Naive thymus-derived CD4-positive, alpha-beta T cell (primary cell): ENCODE results near the gene GUCY2C. TPM values are rescaled to one million over a fixed set of nuclear protein-coding genes. Genes with fewer than 3 reads are reported as not detected.

Experiments
- ATAC-seq: fragments of 150-1000 bp; cut with Tn5 transposase; 2 replicates; pipeline ENCODE4 v1.10.0; 2021; ENCODE audit warnings: mild to moderate bottlenecking, moderate library complexity
- CTCF ChIA-PET: fragments of 350-600 bp; sonication (Branson Sonifier 250); formaldehyde crosslinking; loops from one replicate; lab custom pipeline; 2021; ENCODE audit warnings: antibody characterized with exemption; lab: Charles Lee
- POLR2A ChIA-PET: fragments of 350-600 bp; sonication (Branson Sonifier 250); formaldehyde crosslinking; loops from one replicate; lab custom pipeline; 2021; ENCODE audit warnings: antibody characterized with exemption, inconsistent platforms; lab: Charles Lee
- DNase-seq, 9 donors: peaks; one replicate each; pipeline versions ENCODE4 v3.0.0 to v3.0.0-alpha.2; 2020 to 2022; ENCODE audit warnings: mixed read lengths in 1 of 9
- H3K27ac ChIP-seq: one replicate; pipeline ENCODE4 v1.7.0; 2013; ENCODE audit warnings: mild to moderate bottlenecking, low read depth, low read length, moderate library complexity
- H3K27me3 ChIP-seq, 2 donors: one replicate each; pipeline ENCODE4 v1.7.0; 2013; ENCODE audit warnings: low read length in 2 of 2, mild to moderate bottlenecking in 2 of 2, moderate library complexity in 2 of 2; ENCODE audit not compliant: control insufficient read depth in 2 of 2, insufficient read depth in 2 of 2
- H3K36me3 ChIP-seq, 3 experiments: 1 replicate in 2 of 3; 2 replicates in 1 of 3; pipeline ENCODE4 v1.7.0; 2013; ENCODE audit warnings: low read length in 3 of 3, mild to moderate bottlenecking in 3 of 3, moderate library complexity in 1 of 3; ENCODE audit not compliant: insufficient read depth in 3 of 3, control insufficient read depth in 2 of 3
- H3K4me1 ChIP-seq, 2 donors: one replicate each; pipeline ENCODE4 v1.7.0; 2013; ENCODE audit warnings: low read length in 2 of 2, mild to moderate bottlenecking in 2 of 2, moderate library complexity in 1 of 2; ENCODE audit not compliant: control insufficient read depth in 2 of 2, insufficient read depth in 2 of 2
- H3K4me3 ChIP-seq: 2 replicates; pipeline ENCODE4 v1.7.0; 2013; ENCODE audit warnings: mild to moderate bottlenecking, low read length
- H3K9me3 ChIP-seq, 3 experiments: 1 replicate in 2 of 3; 2 replicates in 1 of 3; pipeline ENCODE4 v1.7.0; 2013; ENCODE audit warnings: low read length in 3 of 3; ENCODE audit not compliant: control insufficient read depth in 2 of 3
- H3K27ac Mint-ChIP-seq, 9 donors: one replicate each; pipeline ENCODE4 v1.8.0; 2020 to 2022; ENCODE audit warnings: mixed read lengths in 9 of 9, mild to moderate bottlenecking in 8 of 9, moderate library complexity in 5 of 9, inconsistent platforms in 2 of 9
- H3K27me3 Mint-ChIP-seq, 5 donors: one replicate each; pipeline ENCODE4 v1.8.0; 2021 to 2022; ENCODE audit warnings: mixed read lengths in 5 of 5, mild to moderate bottlenecking in 1 of 5
- H3K36me3 Mint-ChIP-seq, 5 donors: one replicate each; pipeline ENCODE4 v1.8.0; 2020 to 2022; ENCODE audit warnings: mixed read lengths in 5 of 5, mild to moderate bottlenecking in 3 of 5, inconsistent platforms in 1 of 5
- H3K4me1 Mint-ChIP-seq, 7 donors: one replicate each; pipeline ENCODE4 v1.8.0; 2020 to 2022; ENCODE audit warnings: mixed read lengths in 7 of 7, mild to moderate bottlenecking in 3 of 7, inconsistent platforms in 1 of 7
- H3K4me3 Mint-ChIP-seq, 10 donors: one replicate each; pipeline ENCODE4 v1.8.0; 2020 to 2022; ENCODE audit warnings: mild to moderate bottlenecking in 10 of 10, mixed read lengths in 10 of 10, moderate library complexity in 6 of 10, inconsistent platforms in 2 of 10
- H3K9me3 Mint-ChIP-seq, 11 donors: one replicate each; pipeline ENCODE4 v1.8.0; 2020 to 2022; ENCODE audit warnings: mixed read lengths in 11 of 11, mild to moderate bottlenecking in 4 of 11, inconsistent platforms in 1 of 11, moderate library complexity in 1 of 11
- intact Hi-C, 2 donors: fragments of 100-400 bp; cut with micrococcal nuclease; formaldehyde crosslinking; loops; one replicate each; pipeline ENCODE4 v1.15.1; 2023
- polyA plus RNA-seq, 2 donors: library from polyadenylated mRNA; unstranded; fragments of 300-500 nt; fragmentation: Illumina TruSeq; gene quantifications; one replicate each; pipeline ENCODE4 v1.2.3, GENCODE V29; 2021
- total RNA-seq, 6 experiments: library from RNA in 5 of 6; stranded (reverse) in 5 of 6; gene quantifications; 1 replicate in 5 of 6; 2 replicates in 1 of 6; pipeline ENCODE4 v1.2.3 and lab custom pipeline; 2021 to 2026

The GUCY2C gene
- total and polyA plus RNA-seq, 7 experiments from 2014 or later: not detected

DNA sequence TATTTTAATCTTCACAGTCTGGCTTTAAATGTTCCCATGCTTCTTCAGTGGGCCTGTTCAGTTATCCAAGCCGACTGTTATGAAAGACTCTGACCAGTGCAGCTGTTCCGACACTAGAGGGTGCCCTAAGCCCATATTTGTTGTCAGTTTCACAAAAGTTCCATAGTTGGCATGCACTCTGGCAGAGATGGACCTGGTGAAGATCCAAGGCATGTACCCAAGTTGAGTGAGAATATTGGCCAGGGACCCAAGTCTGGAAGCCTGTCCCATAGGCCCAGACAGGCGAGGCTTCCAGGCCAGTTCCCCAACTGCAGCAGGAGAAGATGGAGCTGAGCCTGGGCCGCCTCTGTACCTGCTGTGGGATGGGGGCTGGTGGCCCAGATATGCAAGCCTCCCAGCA is 27.4 kb upstream of the GUCY2C start:
- H3K9me3 Mint-ChIP-seq: peaks cover 0 to 15% (median 2%) of the 10 kb centered on the region in 11 donors
- H3K36me3 ChIP-seq: no peaks in the 10 kb centered on the region
- peak; percentile 83 for ATAC-seq
- H3K4me1 ChIP-seq: no peaks in the 10 kb centered on the region
- CTCF ChIA-PET: interaction anchor here (0.7 to 2.1 kb wide), 9 partner anchors 47 to 549 kb away, joined by 3 to 12 read pairs (median 4); partner anchors contain the start of genes C12orf60, RERG and WBP11
- H3K9me3 ChIP-seq: no peaks in the 10 kb centered on the region
- DNase-seq: peak; percentile 19 to 67 (median 59)
- peaks cover 0 to 1% (median 0%) of the 10 kb centered on the region in 5 donors for H3K36me3 Mint-ChIP-seq
- H3K4me3 Mint-ChIP-seq: no peak overlapping the region
- POLR2A ChIA-PET: interaction anchor here (1.0 kb wide), 1 partner anchor 261 kb away, joined by 3 read pairs; no protein-coding TSS in a partner anchor
- H3K4me1 Mint-ChIP-seq: peaks cover 0 to 4% (median 0%) of the 10 kb centered on the region in 7 donors
- no peak overlapping the region for H3K4me3 ChIP-seq
- no peaks in the 10 kb centered on the region for H3K27me3 ChIP-seq
- no peak overlapping the region for H3K27ac ChIP-seq
- peaks cover 0 to 34% (median 10%) of the 10 kb centered on the region in 5 donors for H3K27me3 Mint-ChIP-seq
- intact Hi-C loops: loop anchor here (1.0 to 5.0 kb wide), 13 partner anchors 46 to 1134 kb away; partner anchors contain the start of gene RERG (in 2 of the 2)
- H3K27ac Mint-ChIP-seq: no peak overlapping the region

DNA sequence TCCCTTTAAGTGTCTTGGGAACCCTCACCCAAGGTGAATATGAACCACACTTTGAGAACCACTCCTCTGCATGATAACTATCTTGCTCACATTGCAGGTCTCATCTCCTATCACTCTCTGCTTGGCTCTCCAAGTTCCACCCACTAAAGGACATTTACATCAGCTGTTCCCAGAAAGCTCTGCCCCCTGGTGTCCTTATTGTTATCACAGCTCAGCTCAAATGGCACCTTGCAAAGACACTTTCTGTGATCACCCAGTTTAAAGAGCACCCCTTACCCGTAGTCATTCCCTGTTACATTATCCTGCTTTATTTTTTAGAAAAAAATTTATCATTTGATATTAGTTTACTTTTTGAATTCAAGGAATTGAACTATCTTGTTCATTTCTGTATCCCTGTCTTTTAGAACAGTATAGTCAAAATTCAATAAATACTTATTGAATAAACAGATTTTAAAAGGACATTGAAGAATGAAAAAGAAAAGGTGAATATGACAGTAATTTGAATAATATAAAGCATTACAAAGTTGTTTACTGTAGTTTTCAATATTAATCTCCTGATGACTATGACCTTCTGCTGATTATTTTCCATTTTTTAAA is 20.5 kb upstream of the GUCY2C start:
- POLR2A ChIA-PET: no interaction called here
- DNase-seq (peak; percentile 13 to 57 (median 45)), ATAC-seq (peak; percentile 76)
- no peak overlapping the region for H3K4me3 Mint-ChIP-seq
- no peak overlapping the region for H3K27ac Mint-ChIP-seq
- no peaks in the 10 kb centered on the region for H3K36me3 Mint-ChIP-seq
- CTCF ChIA-PET: interaction anchor here (0.6 to 1.6 kb wide), 6 partner anchors 65 to 479 kb away, joined by 3 to 12 read pairs (median 4); no protein-coding TSS in a partner anchor
- H3K27me3 Mint-ChIP-seq: peaks cover 0 to 23% (median 0%) of the 10 kb centered on the region in 5 donors
- H3K4me1 Mint-ChIP-seq: peaks cover 0 to 6% (median 0%) of the 10 kb centered on the region in 7 donors
- Histone ChIP-seq H3K4me1 (no peaks in the 10 kb centered on the region), H3K36me3 (no peaks in the 10 kb centered on the region), H3K27ac (no peak overlapping the region), H3K4me3 (no peak overlapping the region), H3K9me3 (no peaks in the 10 kb centered on the region), H3K27me3 (no peaks in the 10 kb centered on the region)
- intact Hi-C loops: loop anchor here (1.0 to 2.0 kb wide), 4 partner anchors 53 to 479 kb away; no protein-coding TSS in a partner anchor
- no peaks in the 10 kb centered on the region for H3K9me3 Mint-ChIP-seq

DNA sequence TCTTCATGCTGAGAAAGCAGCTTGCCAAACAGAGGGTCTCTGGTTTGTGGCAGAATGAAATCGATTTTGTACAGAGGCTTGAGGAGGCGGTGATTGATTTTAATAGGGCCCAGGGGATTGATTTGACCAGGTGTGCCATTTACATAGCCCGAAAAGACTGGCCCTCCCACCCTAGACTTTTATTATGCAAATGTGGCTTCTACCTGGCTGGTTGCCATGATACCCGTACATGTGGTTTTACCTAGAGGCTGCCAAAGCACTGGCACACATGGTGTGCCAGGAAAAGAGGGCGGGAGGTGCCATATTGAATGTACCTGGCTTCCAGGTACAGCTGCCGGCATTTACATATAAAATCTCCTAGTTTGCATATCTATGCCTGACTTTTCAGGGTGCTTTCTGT is 18.0 kb upstream of the GUCY2C start:
- Histone ChIP-seq H3K27ac (no peak overlapping the region), H3K4me3 (no peak overlapping the region), H3K9me3 (no peaks in the 10 kb centered on the region), H3K4me1 (no peaks in the 10 kb centered on the region), H3K27me3 (no peaks in the 10 kb centered on the region), H3K36me3 (no peaks in the 10 kb centered on the region)
- Mint-ChIP-seq H3K4me3 (no peak overlapping the region), H3K4me1 (peaks cover 0 to 9% (median 0%) of the 10 kb centered on the region in 7 donors), H3K36me3 (no peaks in the 10 kb centered on the region), H3K9me3 (no peaks in the 10 kb centered on the region), H3K27ac (no peak overlapping the region), H3K27me3 (peaks cover 5 to 24% (median 12%) of the 10 kb centered on the region in 5 donors)
- DNase-seq (no peak), ATAC-seq (no peak)
- ChIA-PET CTCF (interaction anchor here (0.6 to 0.7 kb wide), 2 partner anchors 8 to 48 kb away, joined by 3 read pairs; no protein-coding TSS in a partner anchor), POLR2A (no interaction called here)
- intact Hi-C loops: no loop called here

DNA sequence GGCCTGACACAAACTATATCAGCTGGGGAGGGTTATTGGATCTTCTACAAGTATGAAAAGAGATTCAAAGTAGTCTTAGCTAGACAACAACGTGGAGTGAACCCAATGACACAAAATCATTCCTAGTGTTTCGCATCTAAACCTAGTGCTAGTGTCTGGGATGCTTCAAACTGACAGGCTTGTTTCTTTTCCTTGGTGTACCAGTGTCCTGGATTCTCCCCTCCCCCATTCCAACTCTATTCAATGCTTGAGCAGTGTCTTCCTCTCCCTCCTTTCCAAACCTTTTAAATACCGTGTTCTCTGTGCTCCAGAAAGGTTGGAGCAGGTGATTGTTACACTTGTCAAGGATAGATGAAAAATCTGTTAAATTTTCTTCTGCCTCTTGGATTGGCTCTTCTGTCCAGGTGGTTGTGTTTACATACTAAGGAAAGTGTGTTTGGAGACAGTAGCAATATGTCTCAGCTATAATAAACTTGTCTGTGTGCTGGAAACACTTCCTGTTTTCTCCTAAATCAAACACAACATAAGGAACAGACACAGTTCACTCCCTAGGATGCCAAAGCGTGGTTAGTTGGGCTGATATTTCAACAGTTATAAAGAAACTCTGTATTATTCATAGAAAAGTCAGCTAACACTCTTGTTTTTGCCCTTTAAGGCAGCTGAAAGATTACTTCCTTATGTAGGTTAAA is 14.4 kb upstream of the GUCY2C start:
- Histone ChIP-seq H3K4me1 (no peaks in the 10 kb centered on the region), H3K9me3 (no peaks in the 10 kb centered on the region), H3K36me3 (no peaks in the 10 kb centered on the region), H3K4me3 (no peak overlapping the region), H3K27me3 (no peaks in the 10 kb centered on the region), H3K27ac (no peak overlapping the region)
- ATAC-seq (no peak), DNase-seq (no peak)
- H3K4me3 Mint-ChIP-seq: no peak overlapping the region
- intact Hi-C loops: no loop called here
- CTCF ChIA-PET: no interaction called here
- H3K9me3 Mint-ChIP-seq: no peaks in the 10 kb centered on the region
- H3K4me1 Mint-ChIP-seq: peaks cover 0 to 5% (median 0%) of the 10 kb centered on the region in 7 donors
- H3K27ac Mint-ChIP-seq: no peak overlapping the region
- peaks cover 0 to 4% (median 0%) of the 10 kb centered on the region in 5 donors for H3K36me3 Mint-ChIP-seq
- peaks cover 20 to 36% (median 26%) of the 10 kb centered on the region in 5 donors for H3K27me3 Mint-ChIP-seq
- POLR2A ChIA-PET: no interaction called here

DNA sequence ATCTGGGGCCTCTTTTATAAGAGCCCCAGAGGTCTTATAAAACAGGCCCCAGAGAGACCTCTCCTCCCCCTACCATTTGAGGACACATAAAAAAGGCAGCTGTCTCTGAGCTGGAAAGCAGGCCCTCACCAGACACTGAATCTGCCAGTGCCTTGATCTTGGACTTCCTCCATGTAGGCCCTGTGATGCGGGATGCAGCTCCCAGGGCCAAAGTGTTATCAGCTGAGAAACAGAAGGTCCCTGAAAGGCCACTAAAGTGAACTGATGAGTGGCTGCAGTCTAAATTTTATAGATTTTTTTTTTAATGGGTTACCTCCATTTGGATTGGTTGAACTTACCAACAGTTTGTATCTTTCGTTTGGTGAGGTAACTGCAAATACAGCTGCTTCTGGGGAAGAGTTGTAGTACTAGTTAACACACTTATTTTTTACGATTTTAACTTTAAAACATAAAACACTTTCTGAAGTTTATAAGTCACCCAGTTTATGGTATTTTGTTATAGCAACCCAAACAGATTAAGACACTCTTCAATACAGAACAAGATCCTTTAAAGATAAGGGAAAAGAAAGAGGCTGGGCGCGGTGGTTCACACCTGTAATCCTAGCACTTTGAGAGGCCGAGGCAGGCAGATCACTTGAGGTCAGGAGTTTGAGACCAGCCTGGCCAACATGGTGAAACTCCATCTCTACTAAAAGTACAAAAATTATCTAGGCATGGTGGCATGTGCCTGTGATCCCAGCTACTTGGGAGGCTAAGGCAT is 5.6 kb upstream of the GUCY2C start:
- ATAC-seq: no peak
- peaks cover 8 to 21% (median 12%) of the 10 kb centered on the region in 5 donors for H3K27me3 Mint-ChIP-seq
- intact Hi-C loops: no loop called here
- Histone ChIP-seq H3K27me3 (no peaks in the 10 kb centered on the region), H3K4me3 (no peak overlapping the region), H3K9me3 (no peaks in the 10 kb centered on the region), H3K27ac (no peak overlapping the region), H3K36me3 (no peaks in the 10 kb centered on the region), H3K4me1 (no peaks in the 10 kb centered on the region)
- DNase-seq: no peak
- CTCF ChIA-PET: no interaction called here
- H3K36me3 Mint-ChIP-seq: no peaks in the 10 kb centered on the region
- POLR2A ChIA-PET: no interaction called here
- H3K9me3 Mint-ChIP-seq: peaks cover 0 to 5% (median 0%) of the 10 kb centered on the region in 11 donors
- no peak overlapping the region for H3K4me3 Mint-ChIP-seq
- H3K4me1 Mint-ChIP-seq: no peaks in the 10 kb centered on the region
- H3K27ac Mint-ChIP-seq: no peak overlapping the region

DNA sequence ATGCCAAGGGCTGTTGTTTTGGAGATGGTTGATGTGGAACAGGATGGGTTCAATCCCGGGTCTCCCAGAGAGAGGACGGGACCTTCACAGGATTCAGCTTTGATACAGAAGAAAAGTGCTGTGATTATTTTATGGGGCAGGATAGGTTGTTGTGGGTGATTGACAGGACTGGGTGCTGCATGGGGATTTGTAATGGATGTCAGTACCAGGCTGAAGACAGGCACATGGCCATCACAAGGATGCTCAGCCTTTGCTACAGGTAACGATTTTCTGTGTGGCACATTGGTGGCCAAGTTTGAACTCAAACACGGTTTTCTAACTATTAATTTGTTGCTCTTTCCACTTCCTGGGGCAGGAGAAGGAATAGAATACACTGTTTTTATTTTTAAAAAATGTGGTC is 4.5 kb upstream of the GUCY2C start:
- no peaks in the 10 kb centered on the region for H3K36me3 Mint-ChIP-seq
- Histone ChIP-seq H3K9me3 (no peaks in the 10 kb centered on the region), H3K27me3 (no peaks in the 10 kb centered on the region), H3K27ac (no peak overlapping the region), H3K4me1 (no peaks in the 10 kb centered on the region), H3K4me3 (no peak overlapping the region), H3K36me3 (no peaks in the 10 kb centered on the region)
- peaks cover 0 to 5% (median 0%) of the 10 kb centered on the region in 11 donors for H3K9me3 Mint-ChIP-seq
- no peak for ATAC-seq
- ChIA-PET CTCF (no interaction called here), POLR2A (no interaction called here)
- no peaks in the 10 kb centered on the region for H3K4me1 Mint-ChIP-seq
- no peak overlapping the region for H3K4me3 Mint-ChIP-seq
- no peak for DNase-seq
- no peak overlapping the region for H3K27ac Mint-ChIP-seq
- peaks cover 8 to 14% (median 11%) of the 10 kb centered on the region in 5 donors for H3K27me3 Mint-ChIP-seq
- intact Hi-C loops: no loop called here
